ENCODE measurements around the gene ZNF581.

DNA sequence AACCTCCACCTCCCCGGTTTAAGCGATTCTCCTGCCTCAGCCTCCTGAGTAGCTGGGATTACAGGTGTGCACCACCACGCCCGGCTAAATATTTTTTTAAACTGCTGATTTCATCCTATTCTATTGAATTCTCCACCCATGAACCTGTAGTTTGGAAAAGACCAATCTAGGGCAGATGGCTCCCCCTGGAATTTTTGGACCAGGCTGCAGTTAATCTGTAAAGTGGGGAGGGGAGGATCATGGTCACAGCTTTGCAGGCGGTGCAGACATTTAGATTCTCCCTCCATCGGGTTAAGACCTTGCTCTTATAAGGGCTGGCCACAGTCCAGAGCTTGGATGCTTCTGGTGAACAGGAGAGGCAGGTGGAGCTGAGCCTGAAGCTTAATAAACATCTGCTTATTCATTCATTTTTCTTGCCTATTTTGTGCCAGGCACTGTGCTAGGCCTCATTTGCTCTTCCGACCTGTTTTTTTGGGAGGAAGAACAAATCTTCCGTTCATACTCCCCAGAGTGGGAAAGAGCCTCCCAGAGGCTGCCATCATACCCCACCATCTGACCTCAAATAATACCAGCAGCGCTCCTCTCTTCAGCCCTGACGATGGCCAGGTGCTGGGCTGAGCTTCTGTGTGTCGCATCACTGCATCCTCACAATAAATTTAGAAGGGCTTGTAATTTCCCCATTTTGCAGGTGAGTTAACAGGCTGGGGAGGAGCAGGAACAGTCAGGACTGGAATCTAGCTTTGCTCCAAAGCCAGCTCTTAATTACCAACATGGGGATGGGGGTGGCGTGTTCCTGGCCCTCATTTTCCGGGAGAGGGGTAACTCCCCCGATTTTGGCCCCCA is 3.7 kb downstream of the ZNF581 start:
- TF ChIP-seq, protein P1, sequence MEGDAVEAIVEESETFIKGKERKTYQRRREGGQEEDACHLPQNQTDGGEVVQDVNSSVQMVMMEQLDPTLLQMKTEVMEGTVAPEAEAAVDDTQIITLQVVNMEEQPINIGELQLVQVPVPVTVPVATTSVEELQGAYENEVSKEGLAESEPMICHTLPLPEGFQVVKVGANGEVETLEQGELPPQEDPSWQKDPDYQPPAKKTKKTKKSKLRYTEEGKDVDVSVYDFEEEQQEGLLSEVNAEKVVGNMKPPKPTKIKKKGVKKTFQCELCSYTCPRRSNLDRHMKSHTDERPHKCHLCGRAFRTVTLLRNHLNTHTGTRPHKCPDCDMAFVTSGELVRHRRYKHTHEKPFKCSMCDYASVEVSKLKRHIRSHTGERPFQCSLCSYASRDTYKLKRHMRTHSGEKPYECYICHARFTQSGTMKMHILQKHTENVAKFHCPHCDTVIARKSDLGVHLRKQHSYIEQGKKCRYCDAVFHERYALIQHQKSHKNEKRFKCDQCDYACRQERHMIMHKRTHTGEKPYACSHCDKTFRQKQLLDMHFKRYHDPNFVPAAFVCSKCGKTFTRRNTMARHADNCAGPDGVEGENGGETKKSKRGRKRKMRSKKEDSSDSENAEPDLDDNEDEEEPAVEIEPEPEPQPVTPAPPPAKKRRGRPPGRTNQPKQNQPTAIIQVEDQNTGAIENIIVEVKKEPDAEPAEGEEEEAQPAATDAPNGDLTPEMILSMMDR (IDR thresholded peaks at IDR 0.05) = no peak
- TF ChIP-seq POLR2A (IDR thresholded peaks at IDR 0.05) (no peak), POLR2AphosphoS5 (IDR thresholded peaks at IDR 0.05) (no peak)
